ENCODE measurements around the gene SHCBP1L. TPM values are rescaled to one million over a fixed set of nuclear protein-coding genes. Genes with fewer than 3 reads are reported as not detected.

The SHCBP1L gene
- polyA plus RNA-seq, 1 donor from 2014 or later = not detected

- Histone ChIP-seq H3K9me3 (ENCODE audit: low read length) (no peaks in the 10 kb centered on the region), H3K9me2 (ENCODE audit: insufficient read depth, low read length) (no peaks in the 10 kb centered on the region), H3K9ac (ENCODE audit: low read length) (no peak overlapping the region), H3K36me3 (ENCODE audit: insufficient read depth, low read length) (no peaks in the 10 kb centered on the region), H4K20me1 (ENCODE audit: insufficient read depth) (no peaks in the 10 kb centered on the region), H3K27ac (ENCODE audit: low read length) (no peak overlapping the region), H3F3A (ENCODE audit: insufficient read depth, low read length, poor library complexity, severe bottlenecking) (no peaks in the 10 kb centered on the region), H3K27me3 (ENCODE audit: insufficient read depth, low read depth, low read length) (no peaks in the 10 kb centered on the region), H3K4me2 (ENCODE audit: low read length) (no peak overlapping the region), H3K4me3 (ENCODE audit: low read length) (no peak overlapping the region), H2AFZ (ENCODE audit: low read depth, low read length) (no peak overlapping the region), H3K79me2 (replicated peaks; ENCODE audit: insufficient read depth, low read length) (no peaks in the 10 kb centered on the region)
- TF ChIP-seq POLR2AphosphoS5 (IDR thresholded peaks at IDR 0.05) (no peak), RAD21 (conservative IDR thresholded peaks at IDR 0.05) (no peak), EP300 (conservative IDR thresholded peaks at IDR 0.05; ENCODE audit: poor library complexity, severe bottlenecking) (no peak)
- TF ChIP-seq, protein P1, sequence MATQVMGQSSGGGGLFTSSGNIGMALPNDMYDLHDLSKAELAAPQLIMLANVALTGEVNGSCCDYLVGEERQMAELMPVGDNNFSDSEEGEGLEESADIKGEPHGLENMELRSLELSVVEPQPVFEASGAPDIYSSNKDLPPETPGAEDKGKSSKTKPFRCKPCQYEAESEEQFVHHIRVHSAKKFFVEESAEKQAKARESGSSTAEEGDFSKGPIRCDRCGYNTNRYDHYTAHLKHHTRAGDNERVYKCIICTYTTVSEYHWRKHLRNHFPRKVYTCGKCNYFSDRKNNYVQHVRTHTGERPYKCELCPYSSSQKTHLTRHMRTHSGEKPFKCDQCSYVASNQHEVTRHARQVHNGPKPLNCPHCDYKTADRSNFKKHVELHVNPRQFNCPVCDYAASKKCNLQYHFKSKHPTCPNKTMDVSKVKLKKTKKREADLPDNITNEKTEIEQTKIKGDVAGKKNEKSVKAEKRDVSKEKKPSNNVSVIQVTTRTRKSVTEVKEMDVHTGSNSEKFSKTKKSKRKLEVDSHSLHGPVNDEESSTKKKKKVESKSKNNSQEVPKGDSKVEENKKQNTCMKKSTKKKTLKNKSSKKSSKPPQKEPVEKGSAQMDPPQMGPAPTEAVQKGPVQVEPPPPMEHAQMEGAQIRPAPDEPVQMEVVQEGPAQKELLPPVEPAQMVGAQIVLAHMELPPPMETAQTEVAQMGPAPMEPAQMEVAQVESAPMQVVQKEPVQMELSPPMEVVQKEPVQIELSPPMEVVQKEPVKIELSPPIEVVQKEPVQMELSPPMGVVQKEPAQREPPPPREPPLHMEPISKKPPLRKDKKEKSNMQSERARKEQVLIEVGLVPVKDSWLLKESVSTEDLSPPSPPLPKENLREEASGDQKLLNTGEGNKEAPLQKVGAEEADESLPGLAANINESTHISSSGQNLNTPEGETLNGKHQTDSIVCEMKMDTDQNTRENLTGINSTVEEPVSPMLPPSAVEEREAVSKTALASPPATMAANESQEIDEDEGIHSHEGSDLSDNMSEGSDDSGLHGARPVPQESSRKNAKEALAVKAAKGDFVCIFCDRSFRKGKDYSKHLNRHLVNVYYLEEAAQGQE (IDR thresholded peaks at IDR 0.05; ENCODE audit: borderline replicate concordance) = no peak
Measured at GRCh38 chr1:183000167-183000962, 47.4 kb upstream of the SHCBP1L start.

DNA sequence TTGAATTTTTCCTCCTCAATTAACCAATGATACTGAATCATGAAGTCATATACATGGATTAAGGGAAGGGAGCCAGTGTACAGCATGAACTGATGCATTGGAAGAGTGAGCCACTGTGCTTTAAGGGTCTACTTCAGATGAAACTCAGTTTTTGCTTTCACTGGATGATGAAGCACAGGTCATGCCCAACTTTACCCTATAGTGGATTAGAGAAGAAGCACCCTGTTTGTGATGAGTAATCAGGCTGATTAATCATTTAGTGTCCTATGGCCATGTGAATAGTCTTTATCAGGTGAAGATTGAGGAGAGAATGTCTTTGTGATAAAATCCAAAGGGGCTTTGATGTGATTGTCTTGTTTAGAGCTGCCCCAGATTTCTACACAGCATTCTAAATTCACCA lies 45.5 kb upstream of the SHCBP1L start:
- no peaks in the 10 kb centered on the region for H3K9me2 ChIP-seq (ENCODE audit: insufficient read depth, low read length)
- H3K36me3 ChIP-seq (ENCODE audit: insufficient read depth, low read length) = no peaks in the 10 kb centered on the region
- H3K79me2 ChIP-seq (replicated peaks; ENCODE audit: insufficient read depth, low read length) = no peaks in the 10 kb centered on the region
- H3F3A ChIP-seq (ENCODE audit: insufficient read depth, low read length, poor library complexity, severe bottlenecking) = no peaks in the 10 kb centered on the region
- H2AFZ ChIP-seq (ENCODE audit: low read depth, low read length) = no peak overlapping the region
- no peak overlapping the region for H3K4me3 ChIP-seq (ENCODE audit: low read length)
- no peaks in the 10 kb centered on the region for H4K20me1 ChIP-seq (ENCODE audit: insufficient read depth)
- TF ChIP-seq SMC3 (conservative IDR thresholded peaks at IDR 0.05; ENCODE audit: poor library complexity) (no peak), EP300 (conservative IDR thresholded peaks at IDR 0.05; ENCODE audit: poor library complexity, severe bottlenecking) (no peak), TAF1 (IDR thresholded peaks at IDR 0.05; ENCODE audit: low read depth) (no peak), CTCF (IDR thresholded peaks at IDR 0.05; ENCODE audit: poor library complexity, severe bottlenecking) (no peak), MXI1 (conservative IDR thresholded peaks at IDR 0.05; ENCODE audit: poor library complexity, severe bottlenecking) (no peak), POLR2AphosphoS5 (IDR thresholded peaks at IDR 0.05) (no peak), RAD21 (conservative IDR thresholded peaks at IDR 0.05) (no peak), EZH2 (IDR thresholded peaks at IDR 0.05; ENCODE audit: borderline replicate concordance, insufficient read depth, low read length, poor library complexity, severe bottlenecking) (no peak)
- TF ChIP-seq, protein P1 (IDR thresholded peaks at IDR 0.05; ENCODE audit: borderline replicate concordance) = no peak
- no peak overlapping the region for H3K9ac ChIP-seq (ENCODE audit: low read length)
- H3K27me3 ChIP-seq (ENCODE audit: insufficient read depth, low read depth, low read length) = no peaks in the 10 kb centered on the region
- H3K27ac ChIP-seq (ENCODE audit: low read length) = no peak overlapping the region
- H3K9me3 ChIP-seq (ENCODE audit: low read length) = no peaks in the 10 kb centered on the region
- H3K4me2 ChIP-seq (ENCODE audit: low read length) = no peak overlapping the region

Data from neural cell (in vitro differentiated cells).